Gastrocnemius medialis (tissue), 4 donors: ENCODE measurements around the gene ANKRD33B. TPM values are rescaled to one million over a fixed set of nuclear protein-coding genes. Genes with fewer than 3 reads are reported as not detected.
A peak's percentile ranks its signal among the peaks of the same experiment; 100 is the strongest.

ENCODE experiments used
- ATAC-seq, 2 donors: fragments of 150-250 bp; one replicate each; pipeline ENCODE4 v1.9.1; 2016
- DNase-seq, 2 donors: peaks; one replicate each; pipeline ENCODE4 v3.0.0-alpha.2; 2019
- H3K27ac ChIP-seq, 4 donors: fragments of 200-600 bp; sonication (generic); 1 replicate in 1 of 4; 2 replicates in 3 of 4; pipeline ENCODE4 v1.5.1; 2016 to 2018; ENCODE audit warnings: mild to moderate bottlenecking in 2 of 4, moderate library complexity in 1 of 4
- H3K27me3 ChIP-seq, 3 donors: fragments of 200-600 bp; sonication (generic) in 2 of 3; 1 replicate in 1 of 3; 2 replicates in 2 of 3; pipeline versions ENCODE4 v1.5.1 to v1.6.0; 2016 to 2019; ENCODE audit warnings: mild to moderate bottlenecking in 1 of 3, moderate library complexity in 1 of 3
- H3K36me3 ChIP-seq, 2 donors: fragments of 200-600 bp; sonication (generic) in 1 of 2; one replicate each; pipeline ENCODE4 v1.5.1; 2017 to 2018
- H3K4me1 ChIP-seq, 2 donors: fragments of 200-600 bp; sonication (generic) in 1 of 2; one replicate each; pipeline ENCODE4 v1.5.1; 2016 to 2017; ENCODE audit warnings: mild to moderate bottlenecking in 2 of 2
- H3K4me3 ChIP-seq, 4 donors: fragments of 200-600 bp; sonication (generic) in 3 of 4; 1 replicate in 1 of 4; 2 replicates in 3 of 4; pipeline ENCODE4 v1.5.1; 2016 to 2019; ENCODE audit warnings: mild to moderate bottlenecking in 2 of 4
- H3K9me3 ChIP-seq, 3 donors: fragments of 200-600 bp; sonication (generic) in 2 of 3; 1 replicate in 1 of 3; 2 replicates in 2 of 3; pipeline ENCODE4 v1.5.1; 2016 to 2019
- CTCF ChIP-seq, 5 experiments: fragments of 450-650 bp in 3 of 5; fragments of 200-600 bp in 2 of 5; sonication (generic) in 2 of 5; IDR thresholded peaks in 4 of 5; conservative IDR thresholded peaks in 1 of 5; 1 replicate in 4 of 5; 2 replicates in 1 of 5; pipeline ENCODE4 v1.5.1; 2016 to 2019; ENCODE audit warnings: antibody characterized with exemption in 5 of 5, mild to moderate bottlenecking in 3 of 5, moderate library complexity in 3 of 5
- POLR2A ChIP-seq, 2 donors: fragments of 450-650 bp; IDR thresholded peaks; one replicate each; pipeline ENCODE4 v1.6.1; 2017; ENCODE audit warnings: antibody characterized with exemption in 2 of 2, mild to moderate bottlenecking in 2 of 2, moderate library complexity in 2 of 2
- in situ Hi-C, 4 donors: fragments of 200-750 bp; cut with MboI; loops; one replicate each; pipeline versions ENCODE4 v1.15.0 to v1.8.0; 2017; ENCODE audit warnings: low sequenced_read_pairs in 4 of 4
- intact Hi-C: fragments of 100-400 bp; cut with DNase I; formaldehyde crosslinking; loops from one replicate; pipeline ENCODE4 v1.15.1; 2023; ENCODE audit warnings: low total_unique reads
- total RNA-seq, 4 donors: library from RNA; depleted of rRNA; stranded (reverse); fragments of >200 nt; gene quantifications; one replicate each; pipeline versions ENCODE4 v1.1.0 to v1.2.3, GENCODE V29; 2016

The ANKRD33B gene
- total RNA-seq, 4 donors from 2014 or later, result 2.2 to 38.9 (median 15.1) TPM

GRCh38 chr5:10655161-10655971 lies 91.5 kb downstream of the ANKRD33B start:
- H3K27me3 ChIP-seq, result no peaks in the 10 kb centered on the region
- no peak for TF ChIP-seq POLR2A (IDR thresholded peaks at IDR 0.05)
- TF ChIP-seq CTCF (IDR thresholded peaks at IDR 0.05 in 4 of 5, conservative IDR thresholded peaks at IDR 0.05 in 1 of 5), result no peak
- H3K4me1 ChIP-seq, result peaks cover 3 to 4% of the 10 kb centered on the region in 2 donors
- H3K27ac ChIP-seq, result no peak overlapping the region
- H3K4me3 ChIP-seq, result no peak overlapping the region
- in situ Hi-C loops, result no loop called here
- H3K36me3 ChIP-seq, result no peaks in the 10 kb centered on the region
- H3K9me3 ChIP-seq, result no peaks in the 10 kb centered on the region
- ATAC-seq (peak in 1 of 2 donors; percentile 12), DNase-seq (no peak)
- intact Hi-C loops, result no loop called here

GRCh38 chr5:10655972-10656830 lies 92.3 kb downstream of the ANKRD33B start:
- ATAC-seq (no peak), DNase-seq (no peak)
- Histone ChIP-seq H3K27ac (no peak overlapping the region), H3K4me3 (no peak overlapping the region), H3K36me3 (no peaks in the 10 kb centered on the region), H3K4me1 (peaks cover 3 to 4% of the 10 kb centered on the region in 2 donors), H3K9me3 (no peaks in the 10 kb centered on the region), H3K27me3 (no peaks in the 10 kb centered on the region)
- in situ Hi-C loops, result no loop called here
- intact Hi-C loops, result no loop called here
- no peak for TF ChIP-seq CTCF (IDR thresholded peaks at IDR 0.05 in 4 of 5, conservative IDR thresholded peaks at IDR 0.05 in 1 of 5)
- no peak for TF ChIP-seq POLR2A (IDR thresholded peaks at IDR 0.05)

GRCh38 chr5:10658265-10658664 lies 94.4 kb downstream of the ANKRD33B start:
- Histone ChIP-seq H3K36me3 (no peaks in the 10 kb centered on the region), H3K4me1 (peaks cover 0 to under 1% of the 10 kb centered on the region in 2 donors), H3K27ac (no peak overlapping the region), H3K4me3 (no peak overlapping the region), H3K27me3 (no peaks in the 10 kb centered on the region), H3K9me3 (no peaks in the 10 kb centered on the region)
- TF ChIP-seq CTCF (IDR thresholded peaks at IDR 0.05 in 4 of 5, conservative IDR thresholded peaks at IDR 0.05 in 1 of 5), result no peak
- no peak for TF ChIP-seq POLR2A (IDR thresholded peaks at IDR 0.05)
- DNase-seq, result no peak
- intact Hi-C loops, result no loop called here
- in situ Hi-C loops, result no loop called here
- no peak for ATAC-seq

GRCh38 chr5:10660135-10660534 lies 96.3 kb downstream of the ANKRD33B start:
- intact Hi-C loops, result no loop called here
- no peak for ATAC-seq
- no peak for DNase-seq

More at GRCh38 chr5:10660135-10660534, 96.3 kb downstream of the ANKRD33B start:
- Histone ChIP-seq H3K27me3 (no peaks in the 10 kb centered on the region), H3K4me3 (no peak overlapping the region), H3K27ac (no peak overlapping the region), H3K9me3 (no peaks in the 10 kb centered on the region), H3K36me3 (no peaks in the 10 kb centered on the region), H3K4me1 (peaks cover 0 to 7% of the 10 kb centered on the region in 2 donors)
- in situ Hi-C loops, result no loop called here
- TF ChIP-seq POLR2A (IDR thresholded peaks at IDR 0.05) (no peak), CTCF (IDR thresholded peaks at IDR 0.05 in 4 of 5, conservative IDR thresholded peaks at IDR 0.05 in 1 of 5) (no peak)
